ENCODE measurements around the gene TAOK2. TPM values are rescaled to one million over a fixed set of nuclear protein-coding genes. Genes with fewer than 3 reads are reported as not detected.

Gene TAOK2
- total and polyA plus RNA-seq, 8 donors = 12.5 to 135 (median 34.3) TPM

- intact Hi-C loops (cut with DNase I; ENCODE audit: low total_unique reads) = no loop called here
- H3K27me3 ChIP-seq = no peaks in the 10 kb centered on the region
- H3K27ac ChIP-seq = peak overlapping the region; percentile 9 to 74 (median 46)
- no peak overlapping the region for H3K4me3 ChIP-seq
- no peaks in the 10 kb centered on the region for H3K36me3 ChIP-seq
- H3K4me1 ChIP-seq = peaks cover 13 to 24% (median 18%) of the 10 kb centered on the region in 4 donors
- no peak for TF ChIP-seq EP300 (IDR thresholded peaks at IDR 0.05)
- peak in 1 of 3 donors; percentile 45 for TF ChIP-seq POLR2AphosphoS5 (IDR thresholded peaks at IDR 0.05)
- peak; percentile 41 to 93 for DNase-seq
- peaks cover 0 to 5% (median 0%) of the 10 kb centered on the region in 4 donors for H3K9me3 ChIP-seq
- 30 to 47% (median 35%) methylated on average over 10 to 11 of the region's 11 CpGs for WGBS, 5 donors
These were observed 29.5 kb upstream of the TAOK2 start for GRCh38 chr16:29943846-29944799.

DNA sequence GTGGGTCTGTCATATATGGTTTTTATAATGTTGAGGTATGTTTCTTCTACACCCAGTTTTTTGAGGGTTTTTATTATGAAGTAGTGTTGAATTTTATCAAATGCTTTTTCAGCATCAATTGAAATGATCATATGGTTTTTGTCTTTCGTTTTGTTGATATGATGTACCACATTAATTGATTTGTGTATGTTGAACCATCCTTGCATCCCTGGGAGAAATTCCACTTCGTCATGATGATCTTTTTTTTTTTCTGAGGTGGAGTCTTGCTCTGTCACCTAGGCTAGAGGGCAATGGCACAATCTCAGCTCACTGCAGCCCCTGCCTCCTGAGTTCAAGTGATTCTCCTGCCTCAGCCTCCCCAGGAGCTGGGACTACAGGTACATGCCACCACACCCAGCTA lies 25.8 kb upstream of the TAOK2 start:
- no peaks in the 10 kb centered on the region for H3K27me3 ChIP-seq
- H3K4me1 ChIP-seq = peaks cover 13 to 22% (median 17%) of the 10 kb centered on the region in 4 donors
- TF ChIP-seq POLR2A (IDR thresholded peaks at IDR 0.05) (no peak), EP300 (IDR thresholded peaks at IDR 0.05) (no peak)
- no peak overlapping the region for H3K4me3 ChIP-seq
- H3K27ac ChIP-seq = no peak overlapping the region
- H3K9me3 ChIP-seq = no peaks in the 10 kb centered on the region
- H3K36me3 ChIP-seq = no peaks in the 10 kb centered on the region
- intact Hi-C loops (cut with DNase I; ENCODE audit: low total_unique reads) = no loop called here
- 77 to 92% (median 84%) methylated on average over 2 of the region's 2 CpGs for WGBS, 5 donors
- no peak for DNase-seq

DNA sequence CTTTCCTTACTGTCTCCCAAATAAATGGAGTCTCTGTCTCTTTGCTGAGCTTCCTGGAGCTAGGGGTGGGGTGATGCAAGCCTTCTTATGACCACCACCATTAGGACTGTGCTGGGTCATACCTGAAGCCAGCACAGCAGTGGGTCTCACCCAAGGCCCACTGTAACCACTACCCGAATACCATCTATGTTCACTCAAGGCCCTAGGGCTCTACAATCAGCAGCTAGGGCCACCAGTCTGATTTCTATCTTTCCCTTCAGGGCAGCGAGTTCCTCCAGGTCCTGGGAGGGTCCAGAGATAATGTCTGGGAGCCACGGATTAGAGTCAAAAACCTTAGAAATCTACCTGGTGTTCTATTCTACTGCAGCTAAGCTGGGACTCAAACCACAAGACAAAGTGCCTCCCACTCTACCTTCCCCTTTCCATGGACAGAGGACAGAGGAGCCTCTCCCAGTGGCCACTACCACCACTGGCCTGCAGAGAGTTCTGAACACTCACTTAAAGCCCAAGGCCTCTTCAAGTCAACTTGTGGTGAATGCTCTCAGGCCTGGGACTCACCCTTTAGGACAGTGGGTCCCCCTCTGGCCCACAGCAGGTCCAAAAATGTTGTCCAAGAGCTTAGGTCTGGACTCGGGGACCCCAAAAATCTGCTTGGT lies 22.7 kb upstream of the TAOK2 start:
- H3K27me3 ChIP-seq = no peaks in the 10 kb centered on the region
- H3K27ac ChIP-seq = no peak overlapping the region
- no peaks in the 10 kb centered on the region for H3K36me3 ChIP-seq
- H3K4me3 ChIP-seq = no peak overlapping the region
- intact Hi-C loops (cut with DNase I; ENCODE audit: low total_unique reads) = no loop called here
- TF ChIP-seq, protein P1, sequence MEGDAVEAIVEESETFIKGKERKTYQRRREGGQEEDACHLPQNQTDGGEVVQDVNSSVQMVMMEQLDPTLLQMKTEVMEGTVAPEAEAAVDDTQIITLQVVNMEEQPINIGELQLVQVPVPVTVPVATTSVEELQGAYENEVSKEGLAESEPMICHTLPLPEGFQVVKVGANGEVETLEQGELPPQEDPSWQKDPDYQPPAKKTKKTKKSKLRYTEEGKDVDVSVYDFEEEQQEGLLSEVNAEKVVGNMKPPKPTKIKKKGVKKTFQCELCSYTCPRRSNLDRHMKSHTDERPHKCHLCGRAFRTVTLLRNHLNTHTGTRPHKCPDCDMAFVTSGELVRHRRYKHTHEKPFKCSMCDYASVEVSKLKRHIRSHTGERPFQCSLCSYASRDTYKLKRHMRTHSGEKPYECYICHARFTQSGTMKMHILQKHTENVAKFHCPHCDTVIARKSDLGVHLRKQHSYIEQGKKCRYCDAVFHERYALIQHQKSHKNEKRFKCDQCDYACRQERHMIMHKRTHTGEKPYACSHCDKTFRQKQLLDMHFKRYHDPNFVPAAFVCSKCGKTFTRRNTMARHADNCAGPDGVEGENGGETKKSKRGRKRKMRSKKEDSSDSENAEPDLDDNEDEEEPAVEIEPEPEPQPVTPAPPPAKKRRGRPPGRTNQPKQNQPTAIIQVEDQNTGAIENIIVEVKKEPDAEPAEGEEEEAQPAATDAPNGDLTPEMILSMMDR (IDR thresholded peaks at IDR 0.05) = no peak
- TF ChIP-seq POLR2AphosphoS5 (IDR thresholded peaks at IDR 0.05) = no peak
- no peak for TF ChIP-seq POLR2A (IDR thresholded peaks at IDR 0.05)
- no peak for TF ChIP-seq EP300 (IDR thresholded peaks at IDR 0.05)
- DNase-seq = no peak
- H3K4me1 ChIP-seq = no peaks in the 10 kb centered on the region
- WGBS, 5 donors = 90 to 98% (median 92%) methylated on average over 4 of the region's 4 CpGs
- no peaks in the 10 kb centered on the region for H3K9me3 ChIP-seq

- H3K27ac ChIP-seq = no peak overlapping the region
- peak in 1 of 2 donors; percentile 48 for DNase-seq
- H3K9me3 ChIP-seq = no peaks in the 10 kb centered on the region
- H3K4me1 ChIP-seq = no peaks in the 10 kb centered on the region
- TF ChIP-seq POLR2A (IDR thresholded peaks at IDR 0.05) (no peak), EP300 (IDR thresholded peaks at IDR 0.05) (no peak), POLR2AphosphoS5 (IDR thresholded peaks at IDR 0.05) (no peak)
- TF ChIP-seq, protein P1 (IDR thresholded peaks at IDR 0.05) = no peak
- no peaks in the 10 kb centered on the region for H3K27me3 ChIP-seq
- H3K4me3 ChIP-seq = no peak overlapping the region
- no peaks in the 10 kb centered on the region for H3K36me3 ChIP-seq
- intact Hi-C loops (cut with DNase I; ENCODE audit: low total_unique reads) = no loop called here
- WGBS, 5 donors = 74 to 89% (median 83%) methylated on average over 6 to 8 of the region's 8 CpGs
These were observed 21.9 kb upstream of the TAOK2 start for GRCh38 chr16:29951625-29952365.

DNA sequence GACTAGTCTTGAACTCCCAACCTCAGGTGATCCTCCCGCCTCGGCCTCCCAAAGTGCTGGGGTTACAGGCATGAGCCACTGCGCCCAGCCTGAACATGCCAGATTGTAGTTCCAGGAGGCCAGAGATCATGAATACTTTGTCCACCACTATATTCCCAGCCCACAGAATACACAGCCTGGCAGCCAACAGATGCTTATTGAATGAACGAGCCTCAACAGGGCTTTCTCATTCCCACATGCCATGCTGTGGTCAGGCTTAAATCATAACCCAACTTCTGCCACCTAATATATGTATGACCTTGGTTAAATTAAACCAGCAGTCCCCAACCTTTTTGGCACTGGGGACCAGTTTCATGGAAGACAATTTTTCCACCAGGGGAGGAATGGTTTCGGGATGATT lies 14.9 kb upstream of the TAOK2 start:
- H3K9me3 ChIP-seq = no peaks in the 10 kb centered on the region
- H3K4me1 ChIP-seq = peaks cover 7 to 20% (median 19%) of the 10 kb centered on the region in 4 donors
- intact Hi-C loops (cut with DNase I; ENCODE audit: low total_unique reads) = no loop called here
- no peak overlapping the region for H3K27ac ChIP-seq
- H3K27me3 ChIP-seq = no peaks in the 10 kb centered on the region
- TF ChIP-seq POLR2A (IDR thresholded peaks at IDR 0.05) (no peak), EP300 (IDR thresholded peaks at IDR 0.05) (no peak), POLR2AphosphoS5 (IDR thresholded peaks at IDR 0.05) (no peak)
- TF ChIP-seq, protein P1 (IDR thresholded peaks at IDR 0.05) = no peak
- WGBS, 5 donors = 90 to 96% (median 90%) methylated on average over 5 of the region's 5 CpGs
- H3K4me3 ChIP-seq = no peak overlapping the region
- DNase-seq = no peak
- peaks cover 0 to 5% (median under 1%) of the 10 kb centered on the region in 4 donors for H3K36me3 ChIP-seq
